GM10266 (cell line): ENCODE data around the gene ZNF341.

ENCODE experiments used
- DNase-seq: peaks from one replicate; pipeline ENCODE4 v3.0.0; 2012; ENCODE audit errors: extremely low spot score
- TF ChIP-seq, protein P1 (sequence below): IDR thresholded peaks from 2 replicates; pipeline ENCODE4 v1.5.1; 2012; ENCODE audit warnings: mild to moderate bottlenecking, low read depth; ENCODE audit not compliant: control insufficient read depth, insufficient read depth; ENCODE audit errors: missing control alignments

Gene ZNF341

DNA sequence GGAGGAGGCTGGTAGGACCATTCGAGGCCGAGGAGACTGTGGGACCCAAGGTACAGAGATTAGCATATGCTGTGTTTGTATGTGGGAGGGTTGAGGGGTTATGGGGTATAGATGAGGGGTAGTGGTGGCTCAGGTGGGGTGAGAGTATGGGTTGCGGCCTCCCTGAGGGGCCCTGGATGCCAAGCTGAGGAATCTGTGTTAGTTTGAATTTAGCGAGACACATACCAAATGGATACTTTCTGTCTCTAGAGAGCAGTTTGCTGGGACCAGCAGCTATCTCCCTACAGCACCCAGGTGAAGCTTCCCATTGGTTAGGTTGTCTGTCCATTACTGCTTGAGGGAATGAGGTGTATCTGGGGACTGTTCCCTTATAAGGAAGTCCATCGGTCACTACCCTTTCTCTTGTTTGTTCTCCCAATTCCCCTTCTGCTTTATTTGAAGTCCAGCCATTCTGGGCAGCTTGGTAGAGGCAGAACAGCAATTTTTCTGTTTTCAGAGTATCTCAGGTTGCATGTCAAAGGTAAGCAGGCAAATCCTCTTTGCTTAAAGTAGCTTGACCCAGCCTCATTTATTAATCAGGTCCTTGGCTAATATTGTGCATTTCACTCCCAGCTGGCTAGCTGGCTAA is 94.6 kb downstream of the ZNF341 start:
- TF ChIP-seq, protein P1, sequence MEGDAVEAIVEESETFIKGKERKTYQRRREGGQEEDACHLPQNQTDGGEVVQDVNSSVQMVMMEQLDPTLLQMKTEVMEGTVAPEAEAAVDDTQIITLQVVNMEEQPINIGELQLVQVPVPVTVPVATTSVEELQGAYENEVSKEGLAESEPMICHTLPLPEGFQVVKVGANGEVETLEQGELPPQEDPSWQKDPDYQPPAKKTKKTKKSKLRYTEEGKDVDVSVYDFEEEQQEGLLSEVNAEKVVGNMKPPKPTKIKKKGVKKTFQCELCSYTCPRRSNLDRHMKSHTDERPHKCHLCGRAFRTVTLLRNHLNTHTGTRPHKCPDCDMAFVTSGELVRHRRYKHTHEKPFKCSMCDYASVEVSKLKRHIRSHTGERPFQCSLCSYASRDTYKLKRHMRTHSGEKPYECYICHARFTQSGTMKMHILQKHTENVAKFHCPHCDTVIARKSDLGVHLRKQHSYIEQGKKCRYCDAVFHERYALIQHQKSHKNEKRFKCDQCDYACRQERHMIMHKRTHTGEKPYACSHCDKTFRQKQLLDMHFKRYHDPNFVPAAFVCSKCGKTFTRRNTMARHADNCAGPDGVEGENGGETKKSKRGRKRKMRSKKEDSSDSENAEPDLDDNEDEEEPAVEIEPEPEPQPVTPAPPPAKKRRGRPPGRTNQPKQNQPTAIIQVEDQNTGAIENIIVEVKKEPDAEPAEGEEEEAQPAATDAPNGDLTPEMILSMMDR = no peak
- no peak for DNase-seq

DNA sequence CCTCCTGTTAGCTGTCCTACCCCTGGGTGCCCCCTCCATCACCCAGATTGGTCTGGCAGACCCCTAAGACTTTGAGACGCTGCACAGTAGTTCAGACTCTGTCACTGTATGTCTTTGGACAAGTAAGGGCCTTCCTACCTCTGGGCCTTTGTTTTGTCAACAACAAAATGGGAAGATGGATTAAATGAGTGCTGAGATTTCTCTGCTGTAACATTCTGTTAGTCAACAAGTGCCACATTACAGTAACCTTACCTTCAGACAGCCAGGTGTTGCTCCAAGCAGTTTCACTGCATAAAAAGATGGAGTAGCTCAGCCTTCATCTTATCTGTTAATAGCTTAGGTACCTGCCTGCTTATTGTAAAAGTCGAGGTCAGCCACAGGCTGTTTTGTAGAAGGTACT is 95.3 kb downstream of the ZNF341 start:
- TF ChIP-seq, protein P1 = no peak
- DNase-seq = no peak

DNA sequence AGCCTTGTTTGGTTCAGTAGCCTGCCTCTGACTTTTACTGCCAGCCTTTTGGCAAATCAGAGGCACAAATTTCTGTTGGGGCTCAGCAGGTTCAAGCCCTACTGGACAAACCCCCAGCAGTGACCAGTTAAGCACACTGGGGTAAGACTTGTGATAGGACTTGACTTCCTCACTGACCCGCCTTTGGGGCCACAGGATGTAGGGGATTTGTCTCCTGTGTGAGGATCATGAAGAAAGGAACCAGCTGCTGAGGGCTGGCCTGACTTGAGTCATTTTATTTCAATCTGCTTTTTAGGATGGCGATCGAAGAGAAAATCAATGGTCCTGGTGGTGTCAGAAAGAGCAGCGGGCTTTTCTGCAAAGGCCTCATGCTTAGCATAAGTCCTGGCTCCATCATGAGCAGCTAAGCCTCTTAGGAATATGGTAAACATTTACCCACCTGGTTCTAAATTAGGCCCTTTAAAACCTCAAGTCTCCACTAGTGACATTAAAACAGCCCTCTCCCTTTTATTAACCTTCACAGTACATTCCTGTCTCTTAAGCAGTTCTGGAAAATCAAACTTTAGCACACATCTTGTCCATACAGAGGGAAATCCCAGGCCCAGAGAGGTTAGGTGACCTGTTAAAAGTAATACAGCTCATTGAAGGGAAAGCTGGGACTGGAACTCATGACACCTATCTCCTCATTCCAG is 96.0 kb downstream of the ZNF341 start:
- DNase-seq = no peak
- TF ChIP-seq, protein P1 = no peak

DNA sequence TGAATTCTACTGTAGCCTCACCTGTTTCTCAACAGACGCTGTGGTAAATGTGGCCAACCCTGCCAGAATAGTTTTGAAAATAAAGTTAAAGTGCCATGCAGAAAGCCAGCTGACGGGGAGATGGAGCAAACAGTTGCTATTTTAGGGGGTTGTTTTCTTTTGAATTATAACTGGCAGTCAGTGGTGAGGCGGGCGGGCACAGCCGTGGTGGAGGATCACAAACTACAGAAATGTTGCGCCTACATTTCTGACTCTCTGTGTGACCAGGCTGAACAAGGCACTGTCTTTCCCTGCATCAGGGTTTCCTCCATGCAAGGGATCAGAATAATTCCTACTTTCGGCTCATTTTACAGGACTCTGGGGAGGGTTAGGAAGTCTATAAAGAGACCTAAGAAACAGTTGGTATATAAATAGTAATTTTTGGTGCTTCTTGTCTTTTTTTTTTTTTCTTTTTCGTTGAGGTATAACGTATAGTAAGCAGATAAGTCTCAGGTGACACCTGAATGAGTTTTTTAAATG is 96.6 kb downstream of the ZNF341 start:
- no peak for DNase-seq
- TF ChIP-seq, protein P1 = no peak

DNA sequence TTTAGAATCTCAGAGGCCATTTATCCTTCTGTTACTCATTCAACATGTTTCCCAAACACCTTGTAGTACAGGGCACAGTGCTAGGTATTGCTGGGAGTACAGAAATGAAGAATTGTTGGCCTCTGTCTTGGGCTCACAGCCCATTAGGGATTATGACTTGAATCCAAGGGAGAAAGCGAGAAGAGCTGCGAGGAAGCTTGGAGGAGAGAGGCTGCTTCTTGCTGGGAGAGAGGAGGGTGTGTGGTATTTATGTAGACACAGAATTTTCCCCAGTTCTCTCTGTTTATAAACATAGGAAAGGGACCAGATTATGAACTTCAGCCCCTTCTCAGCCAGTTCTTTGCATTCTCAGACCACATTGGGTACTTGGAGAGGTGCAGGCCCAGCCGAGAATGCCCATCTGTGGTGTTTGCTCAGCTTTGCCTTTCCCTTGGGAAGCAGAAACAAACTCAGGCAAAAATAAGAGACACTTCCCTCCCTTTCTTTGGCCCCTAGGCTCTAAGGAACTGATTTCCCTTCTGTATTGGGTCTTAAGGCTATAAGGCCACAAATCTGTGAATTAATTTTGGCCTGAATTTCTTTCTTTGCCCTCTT is 97.3 kb downstream of the ZNF341 start:
- no peak for DNase-seq
- TF ChIP-seq, protein P1 = no peak

DNA sequence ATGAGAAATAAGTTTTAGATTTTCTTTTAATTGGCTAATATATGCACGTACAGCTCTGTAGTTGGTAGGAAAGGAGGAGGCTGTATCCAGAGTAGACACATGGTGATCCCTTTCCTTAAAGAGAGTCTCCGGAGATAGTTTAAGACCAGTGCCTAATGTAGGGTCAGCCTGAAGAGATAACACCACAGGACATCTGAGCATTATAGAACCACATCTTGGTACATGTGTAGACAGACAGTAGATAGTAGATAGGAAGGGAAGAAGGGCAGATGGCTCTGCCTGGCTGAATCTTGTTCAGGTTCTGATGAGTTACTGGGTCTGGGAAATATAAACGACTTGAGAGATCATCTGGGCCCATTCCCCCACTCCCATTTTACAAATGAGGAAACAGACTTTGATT is 97.8 kb downstream of the ZNF341 start:
- TF ChIP-seq, protein P1 = no peak
- no peak for DNase-seq

DNA sequence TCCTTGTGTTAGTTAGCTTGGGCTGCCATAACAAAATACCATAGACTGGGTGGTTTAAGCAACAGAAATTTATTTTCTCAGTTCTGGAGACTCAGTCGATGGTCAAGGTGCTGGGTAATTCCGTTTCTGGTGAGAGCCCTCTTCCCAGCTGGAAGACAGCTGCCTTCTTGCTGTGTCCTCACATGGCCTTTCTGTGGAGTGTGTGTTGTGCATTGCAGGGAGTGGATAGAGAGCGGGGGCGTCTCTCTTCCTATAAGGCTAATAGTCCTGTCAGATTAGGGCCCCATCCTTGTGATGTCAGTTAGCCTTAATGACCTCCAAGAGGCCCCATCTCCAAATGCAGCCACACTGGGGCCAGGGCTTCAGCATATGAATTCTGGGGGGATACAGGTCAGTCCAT is 98.6 kb downstream of the ZNF341 start:
- no peak for DNase-seq
- TF ChIP-seq, protein P1 = no peak
